Gastrocnemius medialis (tissue), 4 donors: ENCODE results near the gene SLK.

ENCODE experiments used
- POLR2A ChIP-seq, 2 donors: fragments of 450-650 bp; IDR thresholded peaks; one replicate each; pipeline ENCODE4 v1.6.1; 2017; ENCODE audit warnings: antibody characterized with exemption in 2 of 2, mild to moderate bottlenecking in 2 of 2, moderate library complexity in 2 of 2
- TF ChIP-seq, protein P1 (sequence below), 5 experiments: fragments of 450-650 bp in 3 of 5; fragments of 200-600 bp in 2 of 5; sonication (generic) in 2 of 5; IDR thresholded peaks in 4 of 5; conservative IDR thresholded peaks in 1 of 5; 1 replicate in 4 of 5; 2 replicates in 1 of 5; pipeline ENCODE4 v1.5.1; 2016 to 2019; ENCODE audit warnings: antibody characterized with exemption in 5 of 5, mild to moderate bottlenecking in 3 of 5, moderate library complexity in 3 of 5

DNA sequence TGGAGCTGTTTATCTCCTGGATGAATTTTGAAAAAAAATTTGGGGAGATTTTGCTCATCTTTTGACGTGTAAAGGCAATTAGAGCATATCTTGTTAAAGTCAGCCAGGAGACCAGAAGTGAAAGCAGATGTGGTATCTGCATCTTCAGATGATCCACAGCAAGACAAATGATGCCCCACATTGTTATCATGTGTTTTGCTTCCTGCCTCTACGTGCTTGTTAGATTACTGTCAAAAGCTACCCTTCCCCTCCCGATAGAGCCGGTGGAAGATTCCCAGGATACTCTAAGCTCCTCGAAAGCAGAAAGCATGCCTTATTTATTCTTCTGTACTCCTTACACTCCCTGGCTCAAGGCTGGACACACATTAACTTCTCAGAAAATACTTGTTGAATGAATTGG is 105.8 kb downstream of the SLK start:
- TF ChIP-seq, protein P1, sequence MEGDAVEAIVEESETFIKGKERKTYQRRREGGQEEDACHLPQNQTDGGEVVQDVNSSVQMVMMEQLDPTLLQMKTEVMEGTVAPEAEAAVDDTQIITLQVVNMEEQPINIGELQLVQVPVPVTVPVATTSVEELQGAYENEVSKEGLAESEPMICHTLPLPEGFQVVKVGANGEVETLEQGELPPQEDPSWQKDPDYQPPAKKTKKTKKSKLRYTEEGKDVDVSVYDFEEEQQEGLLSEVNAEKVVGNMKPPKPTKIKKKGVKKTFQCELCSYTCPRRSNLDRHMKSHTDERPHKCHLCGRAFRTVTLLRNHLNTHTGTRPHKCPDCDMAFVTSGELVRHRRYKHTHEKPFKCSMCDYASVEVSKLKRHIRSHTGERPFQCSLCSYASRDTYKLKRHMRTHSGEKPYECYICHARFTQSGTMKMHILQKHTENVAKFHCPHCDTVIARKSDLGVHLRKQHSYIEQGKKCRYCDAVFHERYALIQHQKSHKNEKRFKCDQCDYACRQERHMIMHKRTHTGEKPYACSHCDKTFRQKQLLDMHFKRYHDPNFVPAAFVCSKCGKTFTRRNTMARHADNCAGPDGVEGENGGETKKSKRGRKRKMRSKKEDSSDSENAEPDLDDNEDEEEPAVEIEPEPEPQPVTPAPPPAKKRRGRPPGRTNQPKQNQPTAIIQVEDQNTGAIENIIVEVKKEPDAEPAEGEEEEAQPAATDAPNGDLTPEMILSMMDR (IDR thresholded peaks at IDR 0.05 in 4 of 5, conservative IDR thresholded peaks at IDR 0.05 in 1 of 5), result no peak
- no peak for TF ChIP-seq POLR2A (IDR thresholded peaks at IDR 0.05)
